Measurements from ENCODE around the gene NUB1.
"Not testable (repeated sequence)": the region's sequence is repeated elsewhere in the genome, so short reads cannot be mapped to it uniquely, and the experiment has no call there.

NUB1 gene, protein sequence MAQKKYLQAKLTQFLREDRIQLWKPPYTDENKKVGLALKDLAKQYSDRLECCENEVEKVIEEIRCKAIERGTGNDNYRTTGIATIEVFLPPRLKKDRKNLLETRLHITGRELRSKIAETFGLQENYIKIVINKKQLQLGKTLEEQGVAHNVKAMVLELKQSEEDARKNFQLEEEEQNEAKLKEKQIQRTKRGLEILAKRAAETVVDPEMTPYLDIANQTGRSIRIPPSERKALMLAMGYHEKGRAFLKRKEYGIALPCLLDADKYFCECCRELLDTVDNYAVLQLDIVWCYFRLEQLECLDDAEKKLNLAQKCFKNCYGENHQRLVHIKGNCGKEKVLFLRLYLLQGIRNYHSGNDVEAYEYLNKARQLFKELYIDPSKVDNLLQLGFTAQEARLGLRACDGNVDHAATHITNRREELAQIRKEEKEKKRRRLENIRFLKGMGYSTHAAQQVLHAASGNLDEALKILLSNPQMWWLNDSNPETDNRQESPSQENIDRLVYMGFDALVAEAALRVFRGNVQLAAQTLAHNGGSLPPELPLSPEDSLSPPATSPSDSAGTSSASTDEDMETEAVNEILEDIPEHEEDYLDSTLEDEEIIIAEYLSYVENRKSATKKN

DNA sequence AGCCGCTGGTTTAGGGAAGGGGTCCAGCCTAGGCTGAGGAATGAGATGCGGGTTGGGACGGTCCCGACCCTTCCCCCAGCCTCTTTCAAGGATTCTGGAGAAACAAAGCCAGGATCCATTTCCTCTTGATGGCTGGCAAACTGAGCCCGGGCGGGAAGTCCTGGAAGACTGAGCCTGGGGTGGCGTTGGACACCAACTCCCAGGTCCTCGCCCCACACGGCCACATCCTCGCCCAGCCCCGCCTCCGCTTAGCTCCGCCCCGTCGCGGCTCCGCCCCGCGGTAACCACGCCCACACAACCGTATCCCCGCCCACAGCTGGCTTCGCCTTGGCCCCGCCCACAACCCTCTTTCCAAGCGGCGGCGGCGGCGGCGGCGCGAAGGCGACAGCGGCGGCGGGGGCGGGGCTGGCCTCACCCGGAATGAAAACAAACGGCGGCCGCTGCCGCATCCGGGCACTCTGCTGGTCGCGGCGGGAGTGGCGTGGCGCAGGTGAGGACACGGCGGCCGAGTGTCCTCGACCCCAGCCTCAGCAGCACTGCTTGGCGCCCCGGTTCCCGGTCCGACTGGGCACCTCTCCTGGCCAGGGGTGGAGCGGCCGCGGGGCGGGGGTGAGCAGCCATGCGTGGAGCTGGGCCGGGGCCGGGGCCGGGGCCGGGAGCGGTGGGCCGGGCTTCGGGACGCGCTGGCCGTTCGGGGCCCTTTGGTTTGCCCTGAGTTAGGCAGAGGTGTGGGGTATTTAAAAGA lies at the start of gene NUB1:
NUB1 (plus strand) TSS at position 456 of the 745 bp plus-strand sequence. CDS start 3,538 bp downstream, outside the sequence.
- DNase-seq (ENCODE audit: low spot score), result peak; percentile 96

DNA sequence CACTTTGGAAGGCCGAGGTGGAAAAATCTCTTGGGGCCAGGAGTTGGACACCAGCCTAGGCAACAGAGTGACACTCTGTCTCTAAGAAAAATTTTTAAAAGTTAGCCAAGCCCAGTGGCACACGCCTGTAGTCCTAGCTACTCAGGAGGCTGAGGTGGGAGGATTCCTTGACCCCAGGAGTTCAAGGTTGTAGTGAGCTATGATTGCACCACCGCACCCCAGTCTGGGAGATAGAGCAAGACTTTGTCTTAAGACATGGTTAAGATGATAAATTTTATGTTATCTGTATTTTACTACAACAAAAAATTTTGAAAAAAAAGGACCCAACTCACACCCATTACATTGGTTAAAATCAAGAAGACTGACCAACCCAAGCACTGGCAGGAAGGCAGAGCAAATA lies 48.8 kb upstream of the NUB1 start:
- no peak for DNase-seq (ENCODE audit: low spot score)

DNA sequence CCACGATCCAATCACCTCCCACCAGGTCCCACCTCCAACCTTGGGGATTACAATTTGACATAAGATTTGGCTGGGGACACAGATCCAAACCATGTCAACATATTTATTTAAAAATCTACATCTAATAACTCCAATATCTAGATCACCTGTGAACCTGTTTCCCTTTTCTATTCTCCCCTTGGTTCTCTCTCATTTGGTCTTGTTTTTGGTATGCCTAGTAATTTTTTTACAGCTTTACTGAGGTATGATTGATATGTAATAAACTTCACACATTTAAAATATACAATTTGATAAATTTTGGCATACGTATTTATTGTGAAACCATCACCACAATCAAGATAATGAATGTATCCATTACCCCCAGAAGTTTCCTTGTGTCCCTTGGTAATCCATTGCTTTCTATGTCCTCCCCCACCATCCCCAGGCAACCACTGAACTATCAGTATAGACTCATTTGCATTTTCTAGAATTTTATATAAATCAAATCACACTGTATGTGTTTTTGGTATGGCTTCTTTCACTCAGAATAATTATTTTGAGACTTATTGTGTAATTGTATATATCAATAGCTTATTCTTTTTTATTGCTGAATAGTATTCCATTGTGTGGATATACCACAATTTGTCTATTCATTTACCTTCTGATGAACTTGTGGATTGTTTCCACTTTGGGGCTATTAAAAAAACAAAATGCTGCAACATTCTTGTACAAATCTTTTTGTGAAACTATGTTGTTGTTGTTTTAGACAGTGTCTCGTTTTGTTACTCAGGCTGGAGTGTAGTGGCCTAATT lies 45.2 kb upstream of the NUB1 start:
- DNase-seq (ENCODE audit: low spot score), result no peak

DNA sequence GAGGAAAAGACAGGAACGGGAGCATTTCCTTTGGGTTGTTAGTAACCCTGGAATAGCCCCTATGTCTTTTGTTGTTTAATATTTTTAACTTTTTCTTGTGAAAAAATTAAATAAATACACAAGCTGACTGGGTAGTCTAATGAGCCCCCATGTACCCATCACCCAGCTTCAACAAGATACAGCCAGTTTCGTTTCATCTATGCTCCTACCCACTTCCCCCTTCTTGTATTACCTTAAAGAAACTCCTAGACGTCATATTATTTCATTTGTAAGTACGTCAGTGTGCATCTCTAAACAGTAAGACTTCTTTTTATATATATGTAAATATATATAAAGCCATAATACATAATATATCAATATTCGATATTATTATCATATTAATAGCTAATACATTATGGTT lies 42.8 kb upstream of the NUB1 start:
- DNase-seq (ENCODE audit: low spot score), result no peak

DNA sequence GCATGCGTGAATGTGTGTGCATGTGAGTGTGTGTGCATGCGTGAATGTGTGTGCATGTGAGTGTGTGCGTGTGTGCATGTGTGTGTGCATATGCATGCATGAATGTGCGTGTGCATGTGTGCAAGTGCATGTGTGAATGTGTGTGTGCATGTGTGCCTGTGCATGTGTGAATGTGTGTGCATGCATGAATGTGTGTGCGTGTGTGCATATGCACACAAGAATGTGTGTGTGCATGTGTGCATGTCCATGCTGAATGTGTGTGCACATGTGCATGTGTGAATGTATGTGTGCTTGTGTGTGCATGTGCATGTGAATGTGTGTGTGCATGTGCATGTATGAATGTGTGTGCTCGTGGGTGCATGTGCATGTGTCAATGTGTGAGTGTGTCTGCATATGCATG lies 42.1 kb upstream of the NUB1 start:
- DNase-seq (ENCODE audit: low spot score), result no peak

DNA sequence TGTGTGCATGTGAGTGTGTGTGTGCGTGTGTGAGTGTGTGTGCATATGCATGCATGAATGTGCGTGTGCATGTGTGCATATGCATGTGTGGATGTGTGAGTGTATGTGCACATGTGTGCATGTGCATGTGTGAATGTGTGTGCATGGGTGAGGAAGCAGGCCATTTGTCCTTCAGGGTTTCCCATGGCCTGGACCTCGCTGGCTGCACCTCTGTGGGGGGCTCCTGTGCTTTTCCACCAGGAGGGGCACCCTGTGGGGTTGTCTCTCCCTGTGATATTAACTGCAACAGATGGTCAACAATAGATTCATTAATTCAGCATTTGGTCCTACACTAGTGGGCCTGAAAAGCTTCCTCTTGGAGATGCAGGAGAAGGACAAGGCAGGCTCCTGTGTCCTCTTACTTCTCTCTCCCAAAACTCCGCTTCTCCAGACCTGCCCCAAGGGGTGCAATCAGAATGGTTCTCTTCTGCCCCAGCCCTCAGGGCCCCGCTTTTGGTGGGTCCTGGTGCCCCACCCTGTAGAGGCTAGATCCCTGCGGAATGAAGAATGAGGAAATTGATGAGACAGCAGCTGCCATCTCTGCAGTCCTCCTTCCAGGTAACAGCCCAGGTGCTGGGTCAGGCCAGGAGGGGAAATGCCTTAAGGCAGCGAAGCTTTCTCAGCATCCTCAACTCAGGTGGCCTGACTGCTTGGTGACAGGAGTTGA lies 41.5 kb upstream of the NUB1 start:
- no peak for DNase-seq (ENCODE audit: low spot score)

DNA sequence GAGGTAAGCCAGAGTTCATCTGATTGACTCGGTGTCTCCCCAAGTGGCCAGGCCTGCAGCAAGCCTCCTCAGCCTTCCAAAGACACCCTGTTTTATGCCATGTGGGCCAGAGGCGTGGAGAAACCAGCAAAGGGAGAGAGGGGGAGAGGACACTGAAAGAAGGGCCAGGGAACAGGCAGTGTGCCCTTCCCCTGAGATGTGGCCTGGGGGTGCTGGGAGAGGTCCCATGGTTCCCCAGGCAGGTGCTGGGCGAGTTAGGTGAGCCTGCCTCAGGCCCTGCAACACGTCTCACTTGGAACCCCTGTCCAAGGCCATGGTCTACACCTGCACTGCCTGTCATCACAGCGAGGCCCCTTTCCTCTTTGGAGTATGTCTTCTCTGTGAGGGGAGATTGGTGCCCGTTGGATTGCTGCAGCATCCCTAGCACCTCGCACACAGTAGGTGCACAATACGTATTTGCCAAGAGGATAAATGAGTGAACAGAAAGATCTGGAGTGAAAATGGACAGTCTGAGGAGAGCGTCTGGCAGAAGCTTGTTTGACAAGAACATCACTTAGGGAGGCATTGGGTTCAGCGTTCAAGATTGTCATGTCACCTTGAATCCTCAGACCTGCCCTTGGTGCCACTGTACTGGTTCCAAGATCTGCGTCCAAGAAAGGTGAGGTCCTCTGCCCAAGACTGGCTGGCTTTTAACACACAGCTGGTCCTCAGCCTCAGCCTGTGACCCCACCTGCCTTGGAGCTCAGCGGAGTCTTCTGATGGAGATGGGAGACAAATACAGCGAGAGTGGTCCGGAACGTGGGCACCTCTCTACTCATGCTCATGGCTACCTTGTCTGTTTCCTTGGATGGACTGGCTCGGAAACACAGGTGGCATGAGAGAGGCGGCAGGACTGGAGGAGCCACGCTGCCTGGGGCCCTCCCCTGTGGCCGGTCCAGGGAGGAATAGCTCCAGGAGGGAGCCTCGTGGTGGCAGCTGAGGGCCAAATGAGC lies 39.8 kb upstream of the NUB1 start:
- no peak for DNase-seq (ENCODE audit: low spot score)

DNA sequence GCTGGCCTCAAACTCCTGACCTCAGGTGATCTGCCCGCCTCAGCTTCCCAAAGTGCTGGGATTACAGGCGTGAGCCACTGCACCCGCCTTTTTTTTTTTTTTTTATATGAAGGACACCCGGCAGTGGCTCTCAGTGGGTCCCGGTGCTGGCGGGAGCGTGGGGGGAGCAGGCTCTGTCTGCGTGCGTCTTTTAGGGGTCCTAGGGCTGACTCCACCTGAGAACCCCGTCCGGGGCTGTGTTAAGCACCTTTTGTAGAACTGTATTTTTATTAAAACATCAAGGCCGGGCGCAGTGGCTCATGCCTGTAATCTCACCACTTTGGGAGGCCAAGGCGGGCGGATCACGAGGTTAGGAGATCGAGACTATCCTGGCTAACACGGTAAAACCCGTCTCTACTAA lies 37.4 kb upstream of the NUB1 start:
- not testable (repeated sequence) for DNase-seq (ENCODE audit: low spot score)

DNA sequence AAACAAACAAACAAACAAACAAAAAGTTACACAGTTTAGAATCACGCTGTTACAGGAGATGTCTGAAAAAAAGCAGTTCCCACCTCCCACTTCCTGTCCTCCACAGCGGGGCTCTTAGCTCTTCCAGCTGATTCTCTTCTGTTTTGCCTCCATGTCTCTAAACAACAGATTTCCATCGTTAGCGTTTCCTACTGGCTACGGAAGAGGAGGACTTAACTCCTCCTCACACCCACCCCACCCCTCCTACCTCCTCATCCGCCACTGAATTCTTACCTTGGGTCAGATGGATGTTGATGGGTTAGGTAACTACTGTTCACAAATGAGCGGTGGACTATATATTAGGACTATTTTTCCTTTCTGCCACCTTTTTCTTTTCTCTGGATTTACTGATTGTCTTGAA lies 36.8 kb upstream of the NUB1 start:
- no peak for DNase-seq (ENCODE audit: low spot score)

DNA sequence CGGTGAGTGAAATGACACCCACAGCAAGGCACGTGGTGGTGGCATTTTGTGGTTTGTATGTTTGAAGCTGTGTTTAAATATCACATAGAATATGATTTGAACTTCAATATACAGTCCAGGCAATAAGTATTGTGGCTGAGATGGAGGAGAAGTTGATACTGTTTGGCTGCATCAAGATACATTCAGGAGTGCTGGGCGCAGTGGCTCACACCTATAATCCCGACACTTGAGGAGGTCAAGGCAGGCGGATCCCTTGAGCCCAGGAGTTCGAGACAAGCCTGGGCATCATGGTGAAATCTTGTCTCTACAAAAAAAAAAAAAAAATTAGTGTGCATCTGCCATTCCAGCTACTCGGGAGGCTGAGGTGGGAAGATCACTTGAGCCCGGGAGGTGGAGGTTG lies 35.2 kb upstream of the NUB1 start:
- no peak for DNase-seq (ENCODE audit: low spot score)

DNA sequence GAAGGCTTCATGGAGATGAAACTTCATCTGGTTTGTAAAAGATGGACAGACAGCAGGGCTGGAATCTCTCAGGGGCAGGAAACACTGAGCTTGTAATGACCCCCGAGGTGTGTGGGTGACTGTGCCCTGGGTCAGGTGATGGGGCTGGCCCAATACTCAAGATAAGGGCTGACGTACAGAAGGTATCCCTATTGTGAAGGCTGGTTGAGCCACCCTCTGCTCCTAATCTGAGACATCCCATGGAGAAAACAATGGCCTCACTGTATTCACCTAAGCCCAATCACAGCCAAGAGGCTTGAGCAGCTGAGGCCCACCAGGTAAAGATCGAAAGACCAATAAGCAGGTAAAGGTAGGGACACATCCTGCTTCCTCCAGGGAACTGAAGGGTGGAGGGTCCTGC lies 34.8 kb upstream of the NUB1 start:
- DNase-seq (ENCODE audit: low spot score), result no peak

DNA sequence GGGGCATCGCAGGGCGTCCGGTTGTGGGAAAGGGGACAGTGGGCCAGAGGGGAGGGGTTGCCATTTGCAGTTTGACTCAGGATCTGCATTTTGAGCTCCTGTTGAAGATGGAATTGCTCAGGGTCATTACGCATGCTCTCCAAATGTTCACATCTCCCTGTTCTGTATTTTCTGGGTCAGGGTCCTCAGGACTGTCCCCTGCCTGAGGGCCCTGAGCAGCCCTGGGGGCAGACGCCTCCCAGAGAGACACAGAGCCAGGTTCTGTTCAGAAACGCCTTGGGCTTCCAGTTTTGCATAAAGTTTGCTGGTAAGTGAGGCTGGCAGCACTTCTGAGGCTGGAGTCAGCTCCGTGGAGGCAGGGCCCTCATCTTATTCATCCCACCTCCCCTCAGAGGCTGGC lies 34.1 kb upstream of the NUB1 start:
- DNase-seq (ENCODE audit: low spot score), result no peak

DNA sequence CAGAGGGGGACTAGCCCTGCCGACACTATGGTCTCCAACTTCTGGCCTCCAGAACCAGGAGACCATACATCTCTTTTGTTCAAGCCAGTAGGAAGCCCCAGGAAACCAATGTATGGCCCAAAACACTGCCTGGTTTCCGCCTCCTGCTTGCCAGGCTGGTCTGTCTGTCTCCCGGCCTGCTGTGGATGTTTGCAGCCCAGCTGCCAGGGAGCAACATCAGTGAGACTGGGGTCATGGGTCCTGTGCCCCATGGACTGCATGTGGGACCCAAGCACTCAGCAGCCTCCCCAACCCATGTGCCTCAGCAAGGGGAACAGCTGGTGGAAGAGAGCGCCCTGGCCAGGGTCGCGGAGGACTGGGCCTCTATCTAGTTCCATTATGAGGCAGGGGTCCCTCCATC lies 33.4 kb upstream of the NUB1 start:
- no peak for DNase-seq (ENCODE audit: low spot score)

DNA sequence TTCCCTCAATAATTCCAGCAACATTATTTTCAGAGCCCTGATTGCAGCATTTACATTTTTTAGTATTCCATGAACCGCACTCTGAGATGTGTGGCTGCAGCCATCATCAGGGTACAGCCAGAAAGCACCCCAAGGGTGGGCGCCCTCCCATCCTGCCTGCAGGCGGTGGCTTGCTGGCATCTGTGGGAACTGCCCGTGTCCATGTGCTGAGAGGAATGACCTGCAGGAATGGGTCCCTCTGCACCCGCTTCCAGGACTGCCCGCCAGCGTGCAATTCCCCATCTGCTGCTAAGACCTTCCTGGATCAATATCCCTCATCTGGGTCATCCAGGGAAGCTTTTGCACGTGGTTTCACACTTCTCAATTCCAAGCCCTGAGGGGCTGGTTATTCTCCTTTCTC lies 32.8 kb upstream of the NUB1 start:
- no peak for DNase-seq (ENCODE audit: low spot score)

DNA sequence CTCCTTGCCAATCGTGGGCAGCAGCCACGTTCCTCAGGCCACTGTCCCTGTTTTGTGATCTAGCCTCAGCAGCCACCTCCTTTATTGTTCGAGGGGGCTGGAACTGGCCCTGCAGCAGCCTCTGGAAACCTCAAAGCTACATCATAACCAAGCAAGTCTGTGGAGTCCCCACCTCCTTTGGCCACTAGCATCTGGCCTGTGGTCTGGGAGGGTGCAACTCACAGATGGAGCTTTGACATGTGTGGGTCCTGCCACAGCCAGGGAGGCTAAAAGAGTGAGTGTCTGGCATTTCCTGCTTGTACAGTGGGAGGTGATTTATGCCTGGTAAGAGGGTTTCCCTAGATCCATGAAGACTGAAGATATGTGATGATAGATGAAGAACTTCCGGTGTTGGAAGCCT lies 32.3 kb upstream of the NUB1 start:
- peak; percentile 76 for DNase-seq (ENCODE audit: low spot score)

DNA sequence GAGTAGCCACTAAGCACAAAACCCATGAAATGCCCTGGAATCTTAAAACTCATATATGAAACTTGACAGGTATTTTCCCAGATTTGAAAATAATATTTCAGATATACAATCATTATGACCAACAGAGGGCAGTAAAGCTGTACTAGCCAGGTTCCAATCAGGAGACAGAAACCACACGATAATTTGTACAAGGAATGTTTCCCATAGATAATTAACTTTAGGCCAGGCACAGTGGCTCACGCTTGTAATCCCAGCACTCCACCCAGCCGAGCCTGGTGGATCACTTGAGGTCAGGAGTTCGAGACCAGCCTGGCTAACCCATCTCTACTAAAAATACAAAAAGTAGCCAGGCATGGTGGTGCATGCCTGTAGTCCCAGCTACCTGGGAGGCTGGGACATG lies 31.0 kb upstream of the NUB1 start:
- DNase-seq (ENCODE audit: low spot score), result no peak

DNA sequence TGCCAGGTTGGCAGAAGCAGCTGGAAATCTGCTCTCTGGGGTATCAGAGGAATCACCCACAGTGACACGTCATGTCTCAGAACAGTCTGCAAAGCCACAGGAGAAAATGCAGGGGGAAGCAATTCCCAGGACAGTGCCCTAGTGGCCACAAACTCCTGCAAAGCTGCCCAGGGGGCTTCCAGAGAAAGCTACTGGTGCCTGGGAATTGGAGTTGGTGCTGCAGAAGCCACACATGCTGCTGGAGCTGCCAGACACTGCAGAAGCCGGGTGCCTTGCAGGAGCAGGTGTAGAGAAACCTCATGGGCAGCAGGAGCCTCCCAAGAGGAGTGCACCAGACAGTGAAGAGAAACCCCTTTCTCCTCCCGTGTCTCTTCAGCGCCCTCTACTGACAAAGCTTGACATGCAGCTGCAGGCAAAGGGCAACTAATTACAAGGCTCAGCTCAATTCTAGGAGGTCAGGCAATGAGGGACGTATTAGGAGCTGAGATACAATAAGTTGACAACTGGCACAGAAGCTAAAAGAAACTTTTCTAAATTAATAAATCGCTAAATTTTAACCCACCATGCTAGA lies 30.2 kb upstream of the NUB1 start:
- no peak for DNase-seq (ENCODE audit: low spot score)

DNA sequence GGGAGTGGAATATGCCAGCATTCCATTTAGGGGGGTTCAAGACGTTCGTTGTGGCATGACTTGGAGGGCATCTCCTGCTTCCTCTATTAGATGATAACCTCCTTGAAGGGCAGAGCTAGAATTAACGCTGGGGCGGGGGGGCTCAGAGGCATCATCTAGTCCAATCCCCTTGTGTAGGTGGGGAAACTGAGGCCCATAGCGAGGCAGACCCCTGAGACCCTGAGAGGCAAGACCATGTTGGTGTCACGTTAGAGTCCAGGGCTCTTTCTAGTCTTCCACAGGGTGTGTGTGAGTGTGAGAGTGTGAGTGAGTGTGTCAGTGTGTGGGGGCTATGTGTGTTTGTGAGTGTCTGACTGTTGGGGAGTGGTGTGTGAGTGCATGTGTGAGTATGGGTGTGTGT lies 29.3 kb upstream of the NUB1 start:
- no peak for DNase-seq (ENCODE audit: low spot score)

DNA sequence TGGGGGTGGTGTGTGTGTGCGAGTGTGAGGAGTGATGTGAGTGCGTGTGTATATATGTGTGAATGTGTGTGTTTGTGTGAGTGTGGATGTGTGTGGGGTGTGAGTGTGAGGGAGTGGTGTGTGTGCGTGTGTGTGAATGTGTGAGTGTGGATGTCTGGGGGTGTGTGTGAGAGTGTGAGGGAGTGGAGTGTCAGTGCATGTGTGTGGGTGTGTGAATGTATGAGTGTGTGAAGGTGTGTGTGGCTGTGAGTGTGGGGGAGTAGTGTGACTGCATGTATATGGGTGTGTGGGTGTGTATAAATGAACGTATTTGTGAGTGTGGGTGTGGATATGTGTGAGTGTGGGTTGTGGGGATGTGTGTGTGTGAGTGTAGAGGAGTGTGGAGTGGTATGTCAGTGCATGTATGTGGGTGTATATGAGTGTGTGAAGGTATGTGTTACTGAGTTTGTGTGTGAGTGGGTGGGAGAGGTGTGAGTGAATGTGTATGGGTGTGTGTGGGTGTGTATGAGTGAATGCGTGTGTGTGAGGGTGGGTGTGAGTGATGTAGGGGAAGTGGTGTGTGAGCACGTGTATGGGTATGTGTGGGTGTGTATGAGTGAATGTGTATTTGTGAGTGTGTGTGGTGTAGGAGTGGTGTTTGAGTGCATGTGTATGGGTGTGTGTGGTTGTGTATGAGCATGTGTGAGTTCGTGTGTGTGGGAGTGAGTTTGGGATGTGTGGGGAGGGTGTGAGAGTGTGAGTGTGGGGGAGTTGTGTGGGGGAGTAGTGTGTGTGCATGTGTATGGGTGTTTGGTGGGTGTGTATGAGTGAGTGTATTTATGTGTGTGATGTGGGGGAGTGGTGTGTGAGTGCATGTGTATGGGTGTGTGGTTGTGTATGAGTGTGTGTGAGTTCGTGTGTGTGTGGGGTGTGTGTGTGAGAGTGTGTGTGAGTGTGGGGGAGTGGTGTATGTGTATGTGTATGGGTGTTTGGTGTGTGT lies 28.5 kb upstream of the NUB1 start:
- no peak for DNase-seq (ENCODE audit: low spot score)

Measured in AG08395 (cell line).